ENCODE results near the gene SPEF1. TPM values are rescaled to one million over a fixed set of nuclear protein-coding genes. Genes with fewer than 3 reads are reported as not detected.

The SPEF1 gene
- total RNA-seq, 4 donors from 2014 or later = 0.13 to 2.5 (median 2.0) TPM

DNA sequence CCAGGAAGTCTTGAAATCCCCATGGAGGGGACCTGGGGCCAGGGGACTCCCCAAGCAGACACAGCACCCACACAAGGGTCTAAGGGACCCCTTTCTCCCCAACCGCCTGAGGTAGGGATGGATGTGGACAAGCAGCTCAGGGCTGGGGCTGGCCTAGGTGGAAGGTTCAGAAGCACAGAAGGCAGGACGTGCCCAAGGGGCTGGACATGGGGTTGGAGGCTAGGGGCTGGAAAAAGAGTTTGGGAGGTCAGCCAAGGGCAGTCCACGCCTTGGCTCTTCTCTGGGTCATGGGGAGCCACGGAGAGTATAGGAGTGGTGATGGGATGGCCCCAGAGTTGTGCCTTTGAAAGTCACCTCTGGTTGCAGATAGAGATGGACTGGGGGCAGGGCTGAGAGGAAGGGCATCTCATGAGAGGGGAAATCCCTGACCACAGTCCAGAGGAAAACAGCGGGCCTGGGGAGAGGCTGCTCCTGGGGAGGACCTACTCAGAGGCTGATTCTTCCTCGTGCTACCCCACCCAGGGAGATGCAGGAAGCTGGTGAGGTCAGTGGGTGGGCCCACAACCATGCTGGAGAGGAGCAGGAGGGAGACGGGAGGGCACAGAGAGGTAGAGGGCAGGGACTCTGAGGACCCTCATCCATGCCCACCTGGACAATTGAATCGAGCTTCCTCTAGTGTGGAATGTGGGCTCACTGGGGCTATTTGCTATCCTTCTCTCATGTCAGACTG is 51.3 kb downstream of the SPEF1 start:
- intact Hi-C loops (cut with DNase I) = no loop called here
- Histone ChIP-seq H3K9me3 (no peaks in the 10 kb centered on the region), H3K27ac (no peak overlapping the region), H3K36me3 (no peaks in the 10 kb centered on the region), H3K27me3 (no peaks in the 10 kb centered on the region), H3K4me1 (peaks cover 8 to 32% of the 10 kb centered on the region in 2 donors), H3K4me3 (replicated peaks in 1 of 3) (no peak overlapping the region)
- WGBS, 2 donors = 74 to 90% methylated on average over 8 of the region's 8 CpGs
- TF ChIP-seq POLR2A (IDR thresholded peaks at IDR 0.05) = no peak
- DNase-seq = no peak

DNA sequence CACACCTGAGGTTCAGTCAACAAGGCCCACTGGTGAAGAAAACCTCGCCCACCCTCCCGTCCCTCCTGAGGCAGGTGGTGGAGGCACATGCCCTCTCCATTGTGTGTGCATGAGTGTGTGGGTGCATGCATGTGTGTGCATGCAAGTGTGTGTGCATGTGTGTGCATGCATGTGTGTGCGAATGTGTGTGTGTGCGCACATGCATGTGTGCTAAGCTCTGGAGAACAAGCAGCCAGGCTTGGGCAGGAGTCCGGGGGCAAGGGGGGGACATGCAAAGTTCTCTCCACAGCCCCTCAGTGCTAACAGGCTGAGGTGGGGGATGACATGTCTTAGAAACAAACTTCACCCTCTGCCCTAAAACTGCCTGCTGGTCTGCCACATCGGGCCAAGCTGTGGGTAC is 51.9 kb downstream of the SPEF1 start:
- Histone ChIP-seq H3K27ac (no peak overlapping the region), H3K27me3 (no peaks in the 10 kb centered on the region), H3K4me1 (peaks cover 8 to 27% of the 10 kb centered on the region in 2 donors), H3K36me3 (no peaks in the 10 kb centered on the region), H3K9me3 (no peaks in the 10 kb centered on the region), H3K4me3 (replicated peaks in 1 of 3) (no peak overlapping the region)
- TF ChIP-seq POLR2A (IDR thresholded peaks at IDR 0.05) = no peak
- TF ChIP-seq, protein P1, sequence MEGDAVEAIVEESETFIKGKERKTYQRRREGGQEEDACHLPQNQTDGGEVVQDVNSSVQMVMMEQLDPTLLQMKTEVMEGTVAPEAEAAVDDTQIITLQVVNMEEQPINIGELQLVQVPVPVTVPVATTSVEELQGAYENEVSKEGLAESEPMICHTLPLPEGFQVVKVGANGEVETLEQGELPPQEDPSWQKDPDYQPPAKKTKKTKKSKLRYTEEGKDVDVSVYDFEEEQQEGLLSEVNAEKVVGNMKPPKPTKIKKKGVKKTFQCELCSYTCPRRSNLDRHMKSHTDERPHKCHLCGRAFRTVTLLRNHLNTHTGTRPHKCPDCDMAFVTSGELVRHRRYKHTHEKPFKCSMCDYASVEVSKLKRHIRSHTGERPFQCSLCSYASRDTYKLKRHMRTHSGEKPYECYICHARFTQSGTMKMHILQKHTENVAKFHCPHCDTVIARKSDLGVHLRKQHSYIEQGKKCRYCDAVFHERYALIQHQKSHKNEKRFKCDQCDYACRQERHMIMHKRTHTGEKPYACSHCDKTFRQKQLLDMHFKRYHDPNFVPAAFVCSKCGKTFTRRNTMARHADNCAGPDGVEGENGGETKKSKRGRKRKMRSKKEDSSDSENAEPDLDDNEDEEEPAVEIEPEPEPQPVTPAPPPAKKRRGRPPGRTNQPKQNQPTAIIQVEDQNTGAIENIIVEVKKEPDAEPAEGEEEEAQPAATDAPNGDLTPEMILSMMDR (IDR thresholded peaks at IDR 0.05) = no peak
- DNase-seq = no peak
- WGBS, 2 donors = 84 to 95% methylated on average over 5 to 6 of the region's 6 CpGs
- intact Hi-C loops (cut with DNase I) = no loop called here

DNA sequence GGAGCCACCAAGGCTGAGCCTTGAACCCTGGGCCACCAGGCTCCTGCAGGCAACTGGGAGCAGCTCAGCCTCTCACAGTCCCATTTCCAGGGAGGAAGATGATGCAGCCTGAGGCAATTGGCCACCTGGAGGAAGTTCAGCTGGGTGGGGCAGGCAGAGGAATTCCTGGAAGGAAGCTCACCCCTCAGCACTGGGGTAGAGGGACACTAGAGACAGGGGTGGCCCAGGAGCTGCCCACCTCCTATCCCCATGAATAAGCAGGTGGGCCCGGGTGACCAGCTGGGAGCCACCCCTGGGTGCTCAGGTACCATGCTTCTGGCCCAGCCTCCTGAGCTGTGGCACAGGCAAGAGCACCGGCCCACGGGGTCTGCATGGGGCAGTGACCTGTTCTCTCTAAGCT is 52.4 kb downstream of the SPEF1 start:
- Histone ChIP-seq H3K9me3 (no peaks in the 10 kb centered on the region), H3K36me3 (no peaks in the 10 kb centered on the region), H3K4me1 (peaks cover 4 to 22% of the 10 kb centered on the region in 2 donors), H3K4me3 (replicated peaks in 1 of 3) (no peak overlapping the region), H3K27ac (no peak overlapping the region), H3K27me3 (no peaks in the 10 kb centered on the region)
- TF ChIP-seq, protein P1 (IDR thresholded peaks at IDR 0.05) = no peak
- TF ChIP-seq POLR2A (IDR thresholded peaks at IDR 0.05) = no peak
- no CpG with 5 or more reads among the region's 3 CpGs for WGBS, 2 donors
- intact Hi-C loops (cut with DNase I) = no loop called here
- DNase-seq = no peak

DNA sequence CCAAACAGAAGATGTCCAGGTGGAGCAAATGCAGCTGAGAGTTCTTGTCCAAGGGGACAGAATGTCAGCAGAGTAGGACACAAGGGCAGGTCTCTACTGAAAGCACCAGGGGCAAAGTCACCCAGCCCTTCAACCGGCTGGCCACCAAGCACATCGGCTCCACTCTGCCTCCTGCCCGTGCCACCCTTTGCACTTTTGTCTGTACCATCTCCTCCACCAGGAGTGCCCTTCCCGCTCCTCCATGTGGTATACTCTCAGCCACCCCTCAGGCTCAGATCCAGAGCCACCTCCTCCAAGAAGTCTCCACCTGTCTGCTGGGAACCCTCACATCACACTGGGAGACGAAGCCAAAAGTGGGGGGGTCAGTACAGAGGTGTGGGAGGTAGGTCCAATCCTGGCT is 52.9 kb downstream of the SPEF1 start:
- TF ChIP-seq POLR2A (IDR thresholded peaks at IDR 0.05) = no peak
- TF ChIP-seq, protein P1 (IDR thresholded peaks at IDR 0.05) = no peak
- no peaks in the 10 kb centered on the region for H3K9me3 ChIP-seq
- H3K36me3 ChIP-seq = no peaks in the 10 kb centered on the region
- no peak overlapping the region for H3K4me3 ChIP-seq (replicated peaks in 1 of 3)
- H3K27ac ChIP-seq = no peak overlapping the region
- WGBS, 2 donors = 94 to 95% methylated on average over 5 of the region's 5 CpGs
- intact Hi-C loops (cut with DNase I) = no loop called here
- no peak for DNase-seq
- peaks cover 0 to 18% of the 10 kb centered on the region in 2 donors for H3K4me1 ChIP-seq
- H3K27me3 ChIP-seq = no peaks in the 10 kb centered on the region

Other genes with a start within 250 kb of the SPEF1 start
- gene GFRA4, start 118.0 kb downstream of the SPEF1 start, total RNA-seq = 1 to 10 TPM in 2 of 4 donors, under 1 TPM in 1, not detected in 1; 0.81 to 3.0 (median 3.0) TPM
- 10 to 100 TPM in 2 of 4 donors, 1 to 10 TPM in 2; 9.1 to 24.5 (median 12.6) TPM for gene ADAM33, start 99.4 kb downstream of the SPEF1 start, total RNA-seq
- gene SIGLEC1, start 68.8 kb downstream of the SPEF1 start, total RNA-seq = 1 to 10 TPM; 2.6 to 9.1 (median 5.0) TPM
- gene HSPA12B, start 48.8 kb downstream of the SPEF1 start, total RNA-seq = 10 to 100 TPM in 2 of 4 donors, 1 to 10 TPM in 2; 7.3 to 19.4 (median 13.1) TPM
- gene ADISSP, start 13.7 kb downstream of the SPEF1 start, total RNA-seq = 10 to 100 TPM; 11.6 to 17.0 (median 16.3) TPM
- 10 to 100 TPM; 64.8 to 94.9 (median 80.8) TPM for gene CENPB, start 5.3 kb upstream of the SPEF1 start, total RNA-seq
- gene CDC25B, start 14.9 kb upstream of the SPEF1 start, total RNA-seq = 10 to 100 TPM; 23.7 to 43.9 (median 27.8) TPM
- 10 to 100 TPM; 16.0 to 46.3 (median 35.0) TPM for gene AP5S1, start 39.1 kb upstream of the SPEF1 start, total RNA-seq
- gene MAVS, start 65.4 kb upstream of the SPEF1 start, total RNA-seq = 10 to 100 TPM; 30.4 to 52.3 (median 39.0) TPM
- 10 to 100 TPM; 52.3 to 63.4 (median 61.4) TPM for gene PANK2, start 107.9 kb upstream of the SPEF1 start, total RNA-seq
- 10 to 100 TPM; 21.7 to 32.6 (median 30.9) TPM for gene RNF24, start 234.1 kb upstream of the SPEF1 start, total RNA-seq